Neural cell (in vitro differentiated cells): ENCODE measurements around the gene ARHGEF7.

Source experiments
- POLR2AphosphoS5 ChIP-seq: IDR thresholded peaks from 2 replicates; pipeline ENCODE4 v1.6.1; 2012
- TF ChIP-seq, protein P1 (sequence below): fragments of 450-650 bp; IDR thresholded peaks from 2 replicates; pipeline ENCODE4 v1.5.1; 2014; ENCODE audit warnings: antibody characterized with exemption, mild to moderate bottlenecking, moderate library complexity; ENCODE audit not compliant: poor library complexity, severe bottlenecking

DNA sequence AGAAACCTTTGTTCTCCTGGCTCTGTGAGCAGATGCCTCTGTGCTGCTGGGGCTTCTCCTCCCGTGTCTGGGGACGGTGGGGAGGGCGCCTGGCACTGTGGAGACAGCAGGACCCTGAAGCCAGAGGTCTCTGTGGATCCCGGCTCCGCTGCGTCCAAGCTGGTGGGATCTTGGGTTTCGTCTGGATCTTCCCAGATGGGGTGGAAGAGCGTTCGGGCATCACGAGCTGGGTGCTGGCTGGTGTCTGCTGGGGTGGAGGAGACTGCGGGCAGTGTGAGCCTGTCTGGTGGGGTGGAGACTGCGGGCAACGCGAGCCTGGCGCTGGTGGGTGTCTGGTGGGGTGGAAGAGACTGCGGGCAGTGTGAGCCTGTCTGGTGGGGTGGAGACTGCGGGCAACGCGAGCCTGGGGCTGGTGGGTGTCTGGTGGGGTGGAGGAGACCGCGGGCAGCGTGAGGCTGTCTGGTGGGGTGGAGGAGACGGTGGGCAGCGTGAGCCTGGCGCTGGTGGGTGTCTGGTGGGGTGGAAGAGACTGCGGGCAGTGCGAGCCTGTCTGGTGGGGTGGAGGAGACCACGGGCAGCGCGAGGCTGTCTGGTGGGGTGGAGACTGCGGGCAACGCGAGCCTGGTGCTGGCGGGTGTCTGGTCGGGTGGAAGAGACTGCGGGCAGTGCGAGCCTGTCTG, 211.0 kb downstream of the ARHGEF7 start:
- TF ChIP-seq, protein P1, sequence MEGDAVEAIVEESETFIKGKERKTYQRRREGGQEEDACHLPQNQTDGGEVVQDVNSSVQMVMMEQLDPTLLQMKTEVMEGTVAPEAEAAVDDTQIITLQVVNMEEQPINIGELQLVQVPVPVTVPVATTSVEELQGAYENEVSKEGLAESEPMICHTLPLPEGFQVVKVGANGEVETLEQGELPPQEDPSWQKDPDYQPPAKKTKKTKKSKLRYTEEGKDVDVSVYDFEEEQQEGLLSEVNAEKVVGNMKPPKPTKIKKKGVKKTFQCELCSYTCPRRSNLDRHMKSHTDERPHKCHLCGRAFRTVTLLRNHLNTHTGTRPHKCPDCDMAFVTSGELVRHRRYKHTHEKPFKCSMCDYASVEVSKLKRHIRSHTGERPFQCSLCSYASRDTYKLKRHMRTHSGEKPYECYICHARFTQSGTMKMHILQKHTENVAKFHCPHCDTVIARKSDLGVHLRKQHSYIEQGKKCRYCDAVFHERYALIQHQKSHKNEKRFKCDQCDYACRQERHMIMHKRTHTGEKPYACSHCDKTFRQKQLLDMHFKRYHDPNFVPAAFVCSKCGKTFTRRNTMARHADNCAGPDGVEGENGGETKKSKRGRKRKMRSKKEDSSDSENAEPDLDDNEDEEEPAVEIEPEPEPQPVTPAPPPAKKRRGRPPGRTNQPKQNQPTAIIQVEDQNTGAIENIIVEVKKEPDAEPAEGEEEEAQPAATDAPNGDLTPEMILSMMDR = no peak
- TF ChIP-seq POLR2AphosphoS5 = no peak
